BLaER1 treated with 17β-estradiol and CSF1 and Interleukin-3, amounts not matched to agents 10 nM and 100 nM (cell line): Measurements from ENCODE around the gene MKNK1.

Experiments
- H3K27ac ChIP-seq, 11 experiments: shearing (Covaris generic); formaldehyde crosslinking; 2 replicates each; pipeline ENCODE4 v1.8.1; 2022
- H3K27me3 ChIP-seq, 11 experiments: shearing (Covaris generic); formaldehyde crosslinking; 2 replicates each; pipeline ENCODE4 v1.8.1; 2022
- H3K36me3 ChIP-seq, 11 experiments: shearing (Covaris generic); formaldehyde crosslinking; 2 replicates each; pipeline ENCODE4 v1.8.1; 2022
- H3K4me1 ChIP-seq, 10 experiments: shearing (Covaris generic); formaldehyde crosslinking; 2 replicates each; pipeline ENCODE4 v1.8.1; 2022
- H3K4me2 ChIP-seq, 11 experiments: shearing (Covaris generic); formaldehyde crosslinking; 2 replicates each; pipeline ENCODE4 v1.8.1; 2022
- H3K4me3 ChIP-seq, 10 experiments: shearing (Covaris generic); formaldehyde crosslinking; 2 replicates each; pipeline ENCODE4 v1.8.1; 2022
- H3K9ac ChIP-seq, 11 experiments: shearing (Covaris generic); formaldehyde crosslinking; 2 replicates each; pipeline ENCODE4 v1.8.1; 2022
- H3K9me3 ChIP-seq, 11 experiments: shearing (Covaris generic); formaldehyde crosslinking; replicated peaks in 1 of 11; 2 replicates each; pipeline ENCODE4 v1.8.1; 2022
- H4K20me1 ChIP-seq, 11 experiments: shearing (Covaris generic); formaldehyde crosslinking; 2 replicates each; pipeline ENCODE4 v1.8.1; 2022
- Cebpa-rat ChIP-seq, 11 experiments: shearing (Covaris generic); IDR thresholded peaks; 2 replicates each; pipeline ENCODE4 v1.8.1; 2022

MKNK1 gene

GRCh38 chr1:46645815-46646214, 41.7 kb upstream of the MKNK1 start:
- TF ChIP-seq Cebpa-rat (IDR thresholded peaks at IDR 0.05), result no peak
- Histone ChIP-seq H3K4me3 (no peak overlapping the region), H3K4me1 (peaks cover 4 to 28% (median 9%) of the 10 kb centered on the region in 10 experiments; a peak in 17 of 20 replicates), H3K9me3 (peaks cover 22 to 35% (median 29%) of the 10 kb centered on the region in 11 experiments), H3K9ac (no peak overlapping the region), H3K27me3 (no peaks in the 10 kb centered on the region), H3K4me2 (no peak overlapping the region), H3K27ac (no peak overlapping the region), H3K36me3 (peaks cover 37 to 75% (median 45%) of the 10 kb centered on the region in 11 experiments), H4K20me1 (no peaks in the 10 kb centered on the region)

- H3K9ac ChIP-seq, result no peak overlapping the region
- peaks cover 0 to 13% (median 5%) of the 10 kb centered on the region in 11 experiments; a peak in 13 of 22 replicates for H3K9me3 ChIP-seq
- TF ChIP-seq Cebpa-rat (IDR thresholded peaks at IDR 0.05), result no peak
- no peak overlapping the region for H3K4me3 ChIP-seq
- H3K27me3 ChIP-seq, result no peaks in the 10 kb centered on the region
- H3K27ac ChIP-seq, result no peak overlapping the region
- H3K4me1 ChIP-seq, result peaks cover 4 to 35% (median 9%) of the 10 kb centered on the region in 10 experiments; a peak in 17 of 20 replicates
- peak overlapping the region in 6 of 11 experiments; percentile 2 to 32 (median 26); a peak in 8 of 22 replicates for H3K4me2 ChIP-seq
- no peaks in the 10 kb centered on the region for H4K20me1 ChIP-seq
- H3K36me3 ChIP-seq, result peaks cover 16 to 51% (median 26%) of the 10 kb centered on the region in 11 experiments; a peak in 21 of 22 replicates
These were observed 39.3 kb upstream of the MKNK1 start for GRCh38 chr1:46643368-46643775.

GRCh38 chr1:46642115-46642680, 38.1 kb upstream of the MKNK1 start:
- Histone ChIP-seq H3K4me3 (no peak overlapping the region), H4K20me1 (no peaks in the 10 kb centered on the region), H3K27me3 (no peaks in the 10 kb centered on the region), H3K9ac (no peak overlapping the region), H3K36me3 (peaks cover 4 to 49% (median 16%) of the 10 kb centered on the region in 11 experiments; a peak in 18 of 22 replicates), H3K4me2 (peak overlapping the region in 2 of 11 experiments; percentile 5 to 62; a peak in 3 of 22 replicates), H3K4me1 (peaks cover 4 to 35% (median 9%) of the 10 kb centered on the region in 10 experiments; a peak in 17 of 20 replicates), H3K27ac (no peak overlapping the region), H3K9me3 (0 out of 22 replicates have a peak, but pooled peaks cover 0 to 1% (median 0%) of the 10 kb centered on the region in 11 experiments)
- no peak for TF ChIP-seq Cebpa-rat (IDR thresholded peaks at IDR 0.05)

- Histone ChIP-seq H3K9me3 (no peaks in the 10 kb centered on the region), H3K27ac (no peak overlapping the region)
These were observed 35.5 kb upstream of the MKNK1 start for GRCh38 chr1:46639547-46639946.

GRCh38 chr1:46638921-46639320, 34.9 kb upstream of the MKNK1 start:
- no peaks in the 10 kb centered on the region for H3K27me3 ChIP-seq
- TF ChIP-seq Cebpa-rat (IDR thresholded peaks at IDR 0.05), result no peak
- peaks cover 4 to 35% (median 9%) of the 10 kb centered on the region in 10 experiments; a peak in 17 of 20 replicates for H3K4me1 ChIP-seq
- no peaks in the 10 kb centered on the region for H4K20me1 ChIP-seq
- no peak overlapping the region for H3K4me2 ChIP-seq
- no peak overlapping the region for H3K27ac ChIP-seq
- no peak overlapping the region for H3K9ac ChIP-seq
- H3K9me3 ChIP-seq, result no peaks in the 10 kb centered on the region
- no peak overlapping the region for H3K4me3 ChIP-seq
- H3K36me3 ChIP-seq, result peaks cover 28 to 62% (median 39%) of the 10 kb centered on the region in 11 experiments

More at GRCh38 chr1:46639547-46639946, 35.5 kb upstream of the MKNK1 start:
- H3K4me3 ChIP-seq, result no peak overlapping the region
- peaks cover 22 to 56% (median 33%) of the 10 kb centered on the region in 11 experiments for H3K36me3 ChIP-seq
- no peaks in the 10 kb centered on the region for H3K27me3 ChIP-seq
- no peaks in the 10 kb centered on the region for H4K20me1 ChIP-seq
- no peak overlapping the region for H3K4me2 ChIP-seq
- peaks cover 4 to 35% (median 9%) of the 10 kb centered on the region in 10 experiments; a peak in 17 of 20 replicates for H3K4me1 ChIP-seq
- TF ChIP-seq Cebpa-rat (IDR thresholded peaks at IDR 0.05), result no peak
- H3K9ac ChIP-seq, result no peak overlapping the region

GRCh38 chr1:46637444-46638083, 33.5 kb upstream of the MKNK1 start:
- no peak overlapping the region for H3K27ac ChIP-seq
- no peaks in the 10 kb centered on the region for H3K27me3 ChIP-seq
- no peak for TF ChIP-seq Cebpa-rat (IDR thresholded peaks at IDR 0.05)
- H3K36me3 ChIP-seq, result peaks cover 35 to 64% (median 44%) of the 10 kb centered on the region in 11 experiments
- H3K4me2 ChIP-seq, result no peak overlapping the region
- H3K9ac ChIP-seq, result no peak overlapping the region
- H3K9me3 ChIP-seq, result no peaks in the 10 kb centered on the region
- H3K4me3 ChIP-seq, result no peak overlapping the region
- H4K20me1 ChIP-seq, result no peaks in the 10 kb centered on the region
- H3K4me1 ChIP-seq, result peaks cover 0 to 25% (median 0%) of the 10 kb centered on the region in 10 experiments; a peak in 8 of 20 replicates

- no peaks in the 10 kb centered on the region for H4K20me1 ChIP-seq
- H3K4me1 ChIP-seq, result peaks cover 0 to 1% (median 0%) of the 10 kb centered on the region in 10 experiments; a peak in 5 of 20 replicates
- no peaks in the 10 kb centered on the region for H3K9me3 ChIP-seq
- no peak for TF ChIP-seq Cebpa-rat (IDR thresholded peaks at IDR 0.05)
- H3K4me3 ChIP-seq, result no peak overlapping the region
- no peak overlapping the region for H3K4me2 ChIP-seq
- no peak overlapping the region for H3K9ac ChIP-seq
- H3K36me3 ChIP-seq, result peaks cover 49 to 79% (median 59%) of the 10 kb centered on the region in 11 experiments
- H3K27me3 ChIP-seq, result no peaks in the 10 kb centered on the region
- no peak overlapping the region for H3K27ac ChIP-seq
These were observed 31.1 kb upstream of the MKNK1 start for GRCh38 chr1:46635205-46635604.

GRCh38 chr1:46630719-46631118, 26.7 kb upstream of the MKNK1 start:
- Histone ChIP-seq H3K4me2 (no peak overlapping the region), H3K9ac (no peak overlapping the region)

More at GRCh38 chr1:46630719-46631118, 26.7 kb upstream of the MKNK1 start:
- Histone ChIP-seq H3K4me3 (no peak overlapping the region), H3K9me3 (no peaks in the 10 kb centered on the region), H3K36me3 (peaks cover 33 to 65% (median 51%) of the 10 kb centered on the region in 11 experiments), H3K27me3 (no peaks in the 10 kb centered on the region), H3K4me1 (no peaks in the 10 kb centered on the region), H4K20me1 (no peaks in the 10 kb centered on the region), H3K27ac (no peak overlapping the region)
- TF ChIP-seq Cebpa-rat (IDR thresholded peaks at IDR 0.05), result no peak
